Amygdala (tissue), 56 donors: ENCODE results near the gene DLL3.
"Not testable (repeated sequence)": the region's sequence is repeated elsewhere in the genome, so short reads cannot be mapped to it uniquely, and the experiment has no call there.

ENCODE experiments used
- DNase-seq, 56 donors: peaks; one replicate each; lab custom pipeline; 2025; lab: John Stamatoyannopoulos, UW

Gene DLL3, protein sequence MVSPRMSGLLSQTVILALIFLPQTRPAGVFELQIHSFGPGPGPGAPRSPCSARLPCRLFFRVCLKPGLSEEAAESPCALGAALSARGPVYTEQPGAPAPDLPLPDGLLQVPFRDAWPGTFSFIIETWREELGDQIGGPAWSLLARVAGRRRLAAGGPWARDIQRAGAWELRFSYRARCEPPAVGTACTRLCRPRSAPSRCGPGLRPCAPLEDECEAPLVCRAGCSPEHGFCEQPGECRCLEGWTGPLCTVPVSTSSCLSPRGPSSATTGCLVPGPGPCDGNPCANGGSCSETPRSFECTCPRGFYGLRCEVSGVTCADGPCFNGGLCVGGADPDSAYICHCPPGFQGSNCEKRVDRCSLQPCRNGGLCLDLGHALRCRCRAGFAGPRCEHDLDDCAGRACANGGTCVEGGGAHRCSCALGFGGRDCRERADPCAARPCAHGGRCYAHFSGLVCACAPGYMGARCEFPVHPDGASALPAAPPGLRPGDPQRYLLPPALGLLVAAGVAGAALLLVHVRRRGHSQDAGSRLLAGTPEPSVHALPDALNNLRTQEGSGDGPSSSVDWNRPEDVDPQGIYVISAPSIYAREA

DNA sequence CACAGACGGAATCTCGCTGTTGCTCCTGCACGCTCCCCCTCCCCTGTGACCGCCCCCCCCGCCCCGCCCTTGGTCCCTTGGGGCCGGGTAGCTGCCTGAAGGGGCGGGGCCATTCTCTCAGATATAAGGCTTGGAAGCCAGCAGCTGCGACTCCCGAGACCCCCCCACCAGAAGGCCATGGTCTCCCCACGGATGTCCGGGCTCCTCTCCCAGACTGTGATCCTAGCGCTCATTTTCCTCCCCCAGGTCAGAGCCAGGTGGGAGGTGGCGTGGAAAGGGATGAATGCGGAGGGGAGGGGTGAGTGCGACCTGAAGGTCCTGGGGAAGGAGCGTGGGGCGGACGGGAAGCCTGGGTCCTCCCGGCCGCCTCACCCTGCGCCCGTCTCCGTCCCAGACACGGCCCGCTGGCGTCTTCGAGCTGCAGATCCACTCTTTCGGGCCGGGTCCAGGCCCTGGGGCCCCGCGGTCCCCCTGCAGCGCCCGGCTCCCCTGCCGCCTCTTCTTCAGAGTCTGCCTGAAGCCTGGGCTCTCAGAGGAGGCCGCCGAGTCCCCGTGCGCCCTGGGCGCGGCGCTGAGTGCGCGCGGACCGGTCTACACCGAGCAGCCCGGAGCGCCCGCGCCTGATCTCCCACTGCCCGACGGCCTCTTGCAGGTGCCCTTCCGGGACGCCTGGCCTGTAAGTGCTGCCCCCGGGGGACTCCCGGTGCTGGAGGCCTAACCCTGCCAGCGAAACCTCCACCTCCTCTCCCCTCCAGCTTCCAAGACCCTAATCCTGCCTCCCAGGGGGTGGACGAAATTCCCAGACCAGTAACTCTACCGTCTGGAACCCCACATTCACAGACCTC lies at the start of gene DLL3:
Gene DLL3, plus strand, starts transcription at position 150 of the 845 bp plus-strand sequence. Its CDS starts 28 bp downstream, at position 178.
- peak in 3 of 56 donors; percentile 2 to 20 (median 18) for DNase-seq

DNA sequence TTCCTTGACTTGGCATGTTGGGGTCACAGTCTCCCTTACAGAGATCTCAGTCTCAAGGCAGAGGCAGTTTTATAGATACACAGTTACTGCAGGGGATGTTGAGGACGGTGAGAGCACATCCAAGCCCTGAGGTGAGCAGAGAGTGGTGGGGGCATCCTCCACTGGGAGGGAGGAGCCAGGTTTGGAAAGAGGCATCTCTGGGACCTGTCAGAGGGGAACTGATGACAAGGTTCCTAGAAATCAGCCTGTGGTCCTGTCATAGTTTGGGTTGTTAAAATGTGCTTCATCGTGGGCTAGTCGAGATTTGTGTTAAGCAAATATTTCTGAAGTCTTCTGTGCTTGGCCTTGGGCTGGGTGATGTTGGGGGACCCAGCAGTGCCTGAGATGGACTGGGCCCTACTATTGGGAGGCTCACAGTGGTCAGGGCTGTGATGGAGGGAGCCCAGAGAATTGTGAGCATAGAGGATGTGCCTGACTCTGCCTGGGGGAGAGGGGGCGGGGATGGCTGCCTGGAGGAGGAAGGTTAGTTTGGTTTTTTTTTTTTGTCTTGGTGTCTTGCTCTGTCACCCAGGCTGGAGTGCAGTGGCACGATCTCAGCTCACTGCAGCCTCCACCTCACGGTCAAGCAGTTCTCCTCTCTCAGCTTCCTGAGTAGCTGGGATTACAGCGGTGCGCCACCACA lies 49.5 kb upstream of the DLL3 start:
- no peak for DNase-seq

DNA sequence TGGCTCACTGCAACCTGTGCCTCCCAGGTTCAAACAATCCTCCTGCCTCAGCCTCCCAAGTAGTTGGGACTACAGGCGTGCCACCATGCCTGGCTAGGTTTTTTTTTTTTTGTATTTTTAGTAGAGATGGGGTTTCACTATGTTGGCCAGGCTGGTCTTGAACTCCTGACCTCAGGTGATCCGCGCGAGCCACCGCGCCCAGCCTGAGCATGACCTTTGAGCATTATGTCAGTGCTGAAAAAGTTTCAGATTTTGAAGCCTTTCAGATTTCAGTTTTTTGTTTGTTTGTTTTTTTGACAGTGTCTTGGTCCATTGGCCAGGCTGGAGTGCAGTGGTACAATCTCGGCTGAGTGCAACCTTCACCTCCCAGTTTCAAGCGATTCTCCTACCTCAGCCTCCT lies 47.5 kb upstream of the DLL3 start:
- not testable (repeated sequence) for DNase-seq

DNA sequence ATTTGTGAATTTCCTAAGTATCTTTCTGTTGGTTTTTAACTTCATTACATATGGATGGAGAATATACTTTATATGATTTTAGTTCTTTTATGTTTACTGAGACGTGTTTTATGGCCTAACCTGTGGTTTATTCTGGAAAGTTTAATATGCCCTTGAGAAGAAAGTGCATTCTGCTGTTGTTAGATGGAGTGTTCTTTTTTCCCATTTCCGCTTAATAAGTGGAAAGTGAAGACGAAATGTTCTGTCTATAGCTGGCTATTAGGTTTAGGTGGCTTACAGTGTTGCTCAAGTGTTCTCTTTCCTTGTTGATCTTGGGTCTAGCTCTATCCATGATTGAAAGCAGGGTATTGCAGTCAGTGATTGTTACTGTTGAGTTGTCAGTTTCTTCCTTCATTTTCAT lies 35.3 kb upstream of the DLL3 start:
- no peak for DNase-seq

DNA sequence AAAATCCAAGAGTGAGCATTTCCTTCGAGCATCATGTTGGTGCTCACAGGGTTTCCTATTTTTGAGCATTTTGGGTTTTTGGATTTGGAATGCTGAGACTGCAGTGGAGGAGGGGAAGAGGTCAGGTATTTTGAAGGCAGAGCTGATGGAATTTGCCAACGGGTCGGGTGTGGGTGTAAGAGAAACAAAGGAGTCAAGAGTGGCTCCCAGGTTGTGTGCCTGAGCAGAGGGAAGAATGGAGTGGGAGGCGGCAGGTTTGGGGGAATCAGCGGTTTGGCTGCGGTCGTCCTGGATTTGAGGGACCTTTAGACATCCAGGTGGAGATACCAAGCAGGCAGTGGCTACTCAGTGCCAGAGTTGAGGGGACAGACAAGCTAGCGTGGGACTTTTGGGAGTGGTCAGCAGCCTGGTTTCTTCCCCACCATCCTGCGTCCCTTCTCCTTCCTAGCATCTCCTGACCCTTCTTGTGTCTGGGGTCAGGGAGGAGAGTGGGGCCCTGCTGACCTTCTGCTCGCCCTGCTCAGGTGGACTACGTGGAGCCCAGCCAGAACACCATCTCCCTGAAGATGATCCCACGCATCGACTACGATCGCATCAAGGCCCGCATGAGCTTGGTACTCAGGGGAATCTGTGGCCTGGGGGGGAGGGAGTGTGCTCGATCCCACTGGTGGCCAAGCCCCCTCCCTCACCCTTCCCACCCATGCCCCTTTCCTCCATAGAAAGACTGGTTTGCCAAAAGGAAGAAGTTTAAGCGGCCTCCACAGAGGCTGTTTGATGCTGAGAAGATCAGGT lies 32.6 kb upstream of the DLL3 start:
- no peak for DNase-seq

DNA sequence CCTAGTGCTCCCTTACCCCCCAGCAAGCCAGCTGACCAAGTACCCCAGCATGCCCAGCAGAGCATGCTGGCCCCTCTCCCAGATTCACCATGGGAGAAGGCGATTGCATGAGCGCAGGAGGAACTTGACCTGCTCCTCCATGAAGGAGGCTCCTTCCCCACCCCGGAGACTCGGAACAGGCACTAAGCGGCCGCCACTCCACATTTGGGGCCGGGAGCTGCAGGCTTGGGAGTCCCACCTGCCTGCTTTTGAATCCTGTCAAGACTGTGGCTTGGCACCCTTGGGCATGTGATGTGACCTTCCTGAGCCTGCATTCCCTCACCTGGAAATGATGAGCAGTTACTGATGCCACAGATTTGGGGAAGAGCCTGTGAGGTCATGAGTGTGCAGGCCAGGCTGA lies 30.8 kb upstream of the DLL3 start:
- no peak for DNase-seq

DNA sequence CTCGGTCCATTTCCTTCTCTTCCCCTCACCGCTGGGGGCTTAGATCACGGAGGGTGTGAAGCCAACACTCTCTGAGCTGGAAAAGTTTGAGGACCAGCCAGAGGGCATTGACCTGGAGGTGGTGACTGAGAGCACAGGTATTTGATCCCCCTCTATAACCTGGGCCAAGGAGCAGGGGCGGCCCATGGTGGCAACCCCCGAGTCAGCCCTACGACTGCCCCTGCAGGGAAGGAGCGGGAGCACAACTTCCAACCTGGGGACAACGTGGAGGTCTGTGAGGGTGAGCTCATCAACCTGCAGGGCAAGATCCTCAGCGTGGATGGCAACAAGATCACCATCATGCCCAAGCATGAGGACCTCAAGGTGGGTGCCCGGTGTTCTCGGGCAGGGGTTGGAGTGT lies 29.7 kb upstream of the DLL3 start:
- DNase-seq: no peak

DNA sequence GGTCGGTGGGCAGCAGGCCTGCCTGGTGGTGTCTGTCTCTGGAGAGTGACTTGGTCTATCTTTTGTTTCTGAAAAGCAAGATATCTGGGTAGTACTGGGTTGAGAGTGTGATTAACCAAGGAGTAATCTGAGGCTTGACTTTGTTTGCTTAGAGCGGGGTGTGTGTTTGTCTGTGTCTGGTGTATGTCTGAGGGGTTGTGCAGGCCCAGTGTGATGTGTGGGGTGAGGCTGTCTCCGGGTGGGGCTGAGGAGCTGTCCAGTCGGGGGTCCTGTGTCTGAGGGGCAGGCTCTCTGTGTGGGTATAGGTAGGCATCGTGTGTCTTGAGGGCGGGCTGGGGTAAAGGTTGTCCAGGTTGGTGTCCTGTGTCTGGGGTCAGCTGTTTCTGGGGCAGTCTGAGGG lies 29.2 kb upstream of the DLL3 start:
- no peak for DNase-seq

DNA sequence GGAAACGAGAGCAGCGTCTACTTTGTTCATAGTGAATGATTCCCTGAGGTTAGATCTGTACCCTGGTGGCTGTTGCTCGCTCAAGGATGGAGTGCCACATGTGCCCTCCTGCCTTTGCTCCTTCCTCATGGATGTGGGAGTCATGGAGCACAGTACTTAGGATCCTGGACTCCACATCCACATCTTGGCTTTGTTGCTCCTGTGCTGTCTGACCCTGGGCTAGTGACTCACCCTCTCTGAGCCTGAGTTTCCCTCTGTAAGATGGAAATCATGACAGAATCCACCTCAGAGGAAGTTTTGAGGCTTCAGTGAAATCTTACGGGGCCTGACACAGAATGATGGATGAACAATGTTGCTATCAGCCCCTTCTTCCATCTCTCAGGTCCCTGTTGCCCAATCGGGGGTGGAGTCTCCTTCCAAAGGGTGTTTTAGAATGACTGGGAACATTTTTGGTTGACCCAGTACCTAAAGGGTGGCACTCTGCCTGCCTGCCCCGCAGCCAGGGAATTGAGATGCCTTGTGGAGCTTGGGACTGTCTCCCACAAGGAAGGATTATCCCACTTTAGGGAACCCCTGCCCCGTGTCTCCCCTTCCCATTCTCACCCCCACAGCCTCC lies 27.9 kb upstream of the DLL3 start:
- DNase-seq: no peak

DNA sequence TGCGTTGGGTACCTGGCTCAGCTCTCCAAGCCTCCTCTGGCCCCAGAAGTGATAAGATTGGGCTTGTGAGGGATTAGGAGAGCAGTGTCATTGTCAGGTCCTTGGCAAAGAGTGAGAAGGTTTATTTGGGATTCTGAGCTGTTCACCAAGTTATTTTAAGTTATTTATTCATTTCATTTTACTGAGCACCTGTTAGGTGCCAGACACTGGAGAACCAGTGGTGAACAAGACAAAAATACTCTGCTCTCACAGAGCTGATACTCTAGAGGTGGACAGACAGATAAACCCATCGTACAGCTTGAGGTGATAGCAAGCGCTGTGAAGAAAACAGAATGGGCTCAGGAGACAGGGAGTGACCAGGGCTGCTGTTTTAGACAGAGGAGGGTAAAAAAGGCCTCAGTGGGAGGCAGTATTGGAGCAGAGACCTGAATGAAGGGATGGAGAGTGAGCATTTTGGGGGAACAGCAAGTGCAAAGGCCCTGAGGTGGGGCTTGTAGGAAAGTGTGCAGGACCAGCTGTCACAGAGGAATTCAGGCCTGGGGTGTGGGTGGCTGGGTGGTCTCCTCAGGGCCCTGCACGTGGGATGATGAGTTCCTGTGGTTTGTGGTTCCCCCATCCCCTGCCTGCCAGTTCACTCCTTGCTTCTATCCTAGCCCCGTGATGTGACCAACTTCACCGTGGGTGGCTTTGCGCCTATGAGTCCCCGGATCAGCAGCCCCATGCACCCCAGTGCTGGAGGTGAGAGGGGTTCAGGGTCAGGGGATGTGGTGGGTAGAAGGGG lies 26.8 kb upstream of the DLL3 start:
- DNase-seq: no peak

DNA sequence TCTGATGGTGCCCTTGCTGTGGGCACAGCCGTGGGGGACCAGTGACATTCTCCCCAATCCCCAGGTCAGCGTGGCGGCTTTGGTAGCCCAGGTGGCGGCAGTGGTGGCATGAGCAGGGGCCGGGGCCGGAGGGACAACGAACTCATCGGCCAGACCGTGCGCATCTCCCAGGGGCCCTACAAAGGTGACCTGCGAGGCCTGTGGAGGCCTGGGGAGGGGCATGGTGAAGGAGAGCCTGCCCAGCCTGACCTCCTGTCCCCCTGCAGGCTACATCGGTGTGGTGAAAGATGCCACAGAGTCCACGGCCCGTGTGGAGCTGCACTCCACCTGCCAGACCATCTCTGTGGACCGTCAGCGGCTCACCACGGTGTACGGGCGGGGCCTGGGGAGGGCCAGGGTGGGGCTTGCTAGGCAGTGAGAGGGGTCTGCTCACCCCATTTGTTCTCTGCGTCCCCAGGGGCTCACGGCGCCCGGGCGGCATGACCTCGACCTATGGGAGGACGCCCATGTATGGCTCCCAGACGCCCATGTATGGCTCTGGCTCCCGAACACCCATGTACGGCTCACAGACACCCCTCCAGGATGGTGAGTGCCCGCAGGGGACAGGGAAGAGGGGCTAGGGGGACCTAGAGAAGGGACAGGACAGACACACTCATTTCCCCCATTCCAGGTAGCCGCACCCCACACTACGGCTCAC lies 25.9 kb upstream of the DLL3 start:
- DNase-seq: no peak

DNA sequence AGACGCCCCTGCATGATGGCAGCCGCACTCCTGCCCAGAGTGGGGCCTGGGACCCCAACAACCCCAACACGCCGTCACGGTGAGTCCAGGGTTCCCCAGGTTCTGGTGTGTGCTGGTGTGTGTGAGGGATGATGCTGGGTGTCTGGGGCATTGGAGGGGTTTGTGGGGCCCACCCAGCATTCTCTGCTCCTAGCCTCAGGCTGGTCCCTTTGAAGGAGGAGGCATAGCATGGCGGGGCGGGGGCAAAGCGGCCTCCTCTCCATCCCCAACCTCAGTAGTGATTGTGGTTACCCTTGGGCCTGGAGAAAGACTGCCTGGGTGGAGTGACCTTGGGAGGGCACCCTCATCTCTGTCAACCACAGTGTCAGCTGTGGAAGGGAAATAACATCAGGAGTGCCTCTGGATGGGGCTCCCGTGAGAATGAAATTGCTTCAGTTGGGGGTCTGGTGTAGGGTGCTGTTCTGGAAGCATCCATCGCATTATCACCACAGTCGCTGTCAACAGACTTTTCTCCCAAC lies 25.2 kb upstream of the DLL3 start:
- no peak for DNase-seq

DNA sequence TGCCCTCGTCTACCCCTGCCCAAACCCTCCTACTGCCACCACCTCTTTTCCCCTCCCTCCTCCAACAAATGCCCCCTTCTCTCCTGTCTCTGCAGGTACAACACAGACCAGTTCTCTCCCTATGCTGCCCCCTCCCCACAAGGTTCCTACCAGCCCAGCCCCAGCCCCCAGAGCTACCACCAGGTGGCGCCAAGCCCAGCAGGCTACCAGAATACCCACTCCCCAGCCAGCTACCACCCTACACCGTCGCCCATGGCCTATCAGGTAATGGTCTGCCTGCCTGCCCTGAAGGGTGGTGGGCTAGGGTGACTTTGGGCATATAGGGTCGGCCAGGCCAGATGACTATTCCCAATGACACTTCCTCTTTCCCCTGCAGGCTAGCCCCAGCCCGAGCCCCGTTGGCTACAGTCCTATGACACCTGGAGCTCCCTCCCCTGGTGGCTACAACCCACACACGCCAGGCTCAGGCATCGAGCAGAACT lies 24.6 kb upstream of the DLL3 start:
- peak in 35 of 56 donors; percentile 1 to 65 (median 12) for DNase-seq

DNA sequence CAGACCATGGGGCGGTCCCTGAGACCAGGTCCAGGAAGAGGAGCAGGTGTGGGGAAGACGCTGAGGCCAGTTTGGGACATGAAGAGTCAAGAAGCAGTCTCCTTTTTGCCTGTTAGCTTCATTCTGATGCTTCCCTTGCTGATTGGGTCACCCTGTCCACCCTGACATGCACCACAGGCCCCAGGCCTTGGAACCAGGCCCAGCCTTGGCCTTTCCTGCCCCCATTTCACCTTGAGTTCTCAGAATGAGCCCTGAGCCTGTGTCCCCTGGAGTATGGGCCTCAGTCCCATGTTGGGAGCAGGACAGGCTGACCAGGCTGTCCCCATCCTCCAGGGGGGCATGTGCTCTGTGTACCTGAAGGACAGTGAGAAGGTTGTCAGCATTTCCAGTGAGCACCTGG lies 23.0 kb upstream of the DLL3 start:
- DNase-seq: no peak

DNA sequence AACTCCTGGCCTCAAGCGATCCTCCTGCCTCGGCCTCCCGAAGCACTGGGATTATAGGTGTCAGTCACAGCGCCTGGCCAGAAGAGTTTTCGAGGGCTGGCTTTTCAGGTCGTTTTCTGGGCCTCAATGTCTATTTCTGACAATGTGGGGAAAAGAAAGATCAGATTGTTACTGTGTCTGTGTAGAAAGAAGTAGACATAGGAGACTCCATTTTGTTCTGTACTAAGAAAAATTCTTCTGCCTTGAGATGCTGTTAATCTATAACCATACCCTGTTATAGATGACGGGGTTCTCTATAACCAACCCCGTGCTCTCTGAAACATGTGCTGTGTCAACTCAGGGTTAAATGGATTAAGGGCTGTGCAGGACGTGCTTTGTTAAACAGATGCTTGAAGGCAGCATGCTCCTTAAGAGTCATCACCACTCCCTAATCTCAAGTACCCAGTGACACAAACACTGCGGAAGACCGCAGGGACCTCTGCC lies 19.4 kb upstream of the DLL3 start:
- DNase-seq: not testable (repeated sequence)

DNA sequence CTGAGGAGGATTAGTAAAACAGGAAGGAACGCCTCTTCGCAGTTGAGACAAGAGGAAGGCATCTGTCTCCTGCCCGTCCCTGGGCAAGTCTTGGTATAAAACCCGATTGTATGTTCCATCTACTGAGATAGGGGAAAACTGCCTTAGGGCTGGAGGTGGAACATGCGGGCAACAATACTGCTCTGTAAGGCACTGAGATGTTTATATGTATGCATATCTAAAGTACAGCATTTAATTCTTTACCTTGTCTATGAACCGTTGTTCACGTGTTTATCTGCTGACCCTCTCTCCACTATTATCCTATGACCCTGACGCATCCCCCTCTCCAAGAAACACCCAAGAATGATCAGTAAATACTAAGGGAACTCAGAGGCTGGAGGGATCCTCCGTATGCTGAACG lies 18.8 kb upstream of the DLL3 start:
- no peak for DNase-seq
